ENCODE results near the gene CHIA. TPM values are rescaled to one million over a fixed set of nuclear protein-coding genes. Genes with fewer than 3 reads are reported as not detected.

The CHIA gene
- total and polyA plus RNA-seq, 2 of the 8 experiments (the other 6 are each of a cell fraction or from before 2014, with no cell fraction given): not detected

DNA sequence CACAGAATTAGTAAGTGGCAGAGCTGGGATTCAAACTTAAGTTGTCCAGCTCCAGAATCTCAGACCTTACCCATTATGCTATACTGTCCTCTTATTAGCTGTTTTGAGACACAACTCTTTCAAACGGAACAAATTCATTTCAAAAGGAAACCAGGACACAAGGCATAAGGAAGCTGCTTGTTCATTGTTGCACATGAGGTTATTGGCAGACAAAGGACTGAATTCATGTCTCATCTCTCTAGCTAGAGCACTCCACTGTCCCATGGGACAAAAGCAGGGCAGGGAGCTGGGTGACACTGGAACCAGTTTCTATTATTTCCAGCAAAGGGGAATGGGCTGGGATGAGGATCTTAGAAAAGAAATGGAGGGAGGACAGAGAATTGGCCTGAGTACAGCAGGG is 36.8 kb upstream of the CHIA start:
- TF ChIP-seq RFX5 (IDR thresholded peaks at IDR 0.05; ENCODE audit: borderline replicate concordance, low read depth, low read length): no peak
- TF ChIP-seq BCL11A (IDR thresholded peaks at IDR 0.05; ENCODE audit: low read depth in 2 of 2, low read length in 2 of 2): no peak
- TF ChIP-seq CREB1 (IDR thresholded peaks at IDR 0.05): no peak
- TF ChIP-seq BRCA1 (IDR thresholded peaks at IDR 0.05; ENCODE audit: low read depth, low read length): no peak
- TF ChIP-seq GTF2F1 (IDR thresholded peaks at IDR 0.05; ENCODE audit: borderline replicate concordance, low read depth, low read length): no peak
- TF ChIP-seq POU5F1 (IDR thresholded peaks at IDR 0.05; ENCODE audit: low read depth, low read length): no peak
- TF ChIP-seq RAD21 (IDR thresholded peaks at IDR 0.05 in 1 of 2, conservative IDR thresholded peaks at IDR 0.05 in 1 of 2; ENCODE audit: low read depth in 2 of 2, low read length in 2 of 2): no peak
- TF ChIP-seq KDM5A (IDR thresholded peaks at IDR 0.05; ENCODE audit: low read length): no peak
- TF ChIP-seq RXRA (IDR thresholded peaks at IDR 0.05; ENCODE audit: insufficient read depth, low read depth, low read length): no peak
- TF ChIP-seq SIRT6 (IDR thresholded peaks at IDR 0.05; ENCODE audit: low read length): no peak
- H3K4me3 ChIP-seq (ENCODE audit: extremely low read depth in 1 of 4, insufficient read depth in 2 of 4, low read depth in 3 of 4, low read length in 4 of 4): no peak overlapping the region
- no peak overlapping the region for H3K27ac ChIP-seq (ENCODE audit: low read depth, low read length)
- H2BK5ac ChIP-seq (ENCODE audit: low read depth, low read length): no peak overlapping the region
- H2AFZ ChIP-seq (ENCODE audit: low read length): no peak overlapping the region
- H3K4me2 ChIP-seq (ENCODE audit: insufficient read depth in 1 of 2, low read depth in 2 of 2, low read length in 2 of 2): no peak overlapping the region
- H2BK12ac ChIP-seq (ENCODE audit: low read depth, low read length): no peak overlapping the region
- no peak overlapping the region for H3K9ac ChIP-seq (replicated peaks in 1 of 4; ENCODE audit: extremely low read depth in 1 of 4, low read depth in 3 of 4, low read length in 3 of 4)
- no peak overlapping the region for H3K14ac ChIP-seq (ENCODE audit: insufficient read length)
- no peak overlapping the region for H4K5ac ChIP-seq (ENCODE audit: insufficient read length, low read depth, low read length)
- WGBS, 2 experiments (ENCODE audit: extremely low coverage in 1 of 2, insufficient coverage in 1 of 2, insufficient read length in 1 of 2, insufficient replicate concordance in 2 of 2, low coverage in 1 of 2, low lambda C conversion rate in 2 of 2, missing lambda C conversion rate in 1 of 2): 85% methylated on average over 1 of the region's 1 CpG; no CpG with 5 or more reads in 1 of the 2 experiments
- no peaks in the 10 kb centered on the region for H3K79me2 ChIP-seq (ENCODE audit: control insufficient read depth in 1 of 2, insufficient read depth in 2 of 2, low read length in 2 of 2)
- H3K23ac ChIP-seq (ENCODE audit: insufficient read length): no peak overlapping the region
- no peak for FAIRE-seq
- H3K36me3 ChIP-seq (ENCODE audit: control insufficient read depth in 2 of 4, insufficient read depth in 4 of 4, low read length in 3 of 4): no peaks in the 10 kb centered on the region
- no peak overlapping the region for H4K8ac ChIP-seq (ENCODE audit: extremely low read depth, insufficient read depth, low read length)
- POLR2A ChIA-PET (ENCODE audit: partially characterized antibody): no interaction called here
- H3K18ac ChIP-seq (ENCODE audit: extremely low read depth, low read length): no peak overlapping the region
- H2BK120ac ChIP-seq (replicated peaks; ENCODE audit: low read depth, low read length): no peak overlapping the region
- no peak overlapping the region for H2BK20ac ChIP-seq (ENCODE audit: low read length)
- H3K4me1 ChIP-seq (replicated peaks in 1 of 4; ENCODE audit: control insufficient read depth in 3 of 4, insufficient read depth in 4 of 4, low read length in 3 of 4): no peaks in the 10 kb centered on the region
- no peak for DNase-seq (ENCODE audit: low read depth in 1 of 2, low spot score in 2 of 2)
- no peak overlapping the region for H2BK15ac ChIP-seq (ENCODE audit: low read length)
- H3K9me3 ChIP-seq (ENCODE audit: insufficient read depth in 2 of 2, low read depth in 1 of 2, low read length in 1 of 2): no peaks in the 10 kb centered on the region
- 0 out of 2 replicates have a peak, but pooled peaks cover 1% of the 10 kb centered on the region for H3K23me2 ChIP-seq (ENCODE audit: low read depth, low read length)
- CTCF ChIA-PET (ENCODE audit: partially characterized antibody): interaction anchor here (0.7 to 2.2 kb wide), 4 partner anchors 11 to 31 kb away, joined by 3 to 7 read pairs (median 4); no protein-coding TSS in a partner anchor
- H3K56ac ChIP-seq (replicated peaks; ENCODE audit: insufficient read length, low read depth, low read length): no peak overlapping the region
- no peak overlapping the region for H3K4ac ChIP-seq (replicated peaks; ENCODE audit: insufficient read length, low read depth, low read length)
- H3K27me3 ChIP-seq (replicated peaks in 1 of 4; ENCODE audit: control insufficient read depth in 3 of 4, extremely low read depth in 1 of 4, insufficient read depth in 3 of 4, low read length in 3 of 4): no peaks in the 10 kb centered on the region
- no peak overlapping the region for H2AK5ac ChIP-seq (ENCODE audit: low read depth, low read length)
- peaks cover 0 to 3% of the 10 kb centered on the region in 2 experiments for H4K20me1 ChIP-seq (replicated peaks in 1 of 2; ENCODE audit: control insufficient read depth in 1 of 2, insufficient read depth in 2 of 2, low read length in 2 of 2)
- no peak overlapping the region for H4K91ac ChIP-seq (replicated peaks; ENCODE audit: insufficient read length, low read length)
- H3K79me1 ChIP-seq (ENCODE audit: low read depth, low read length): no peaks in the 10 kb centered on the region
